WERI-Rb-1 (cell line): Measurements from ENCODE around the gene SIRPB2.

Experiments used
- DNase-seq: peaks from one replicate; pipeline ENCODE4 v3.0.0-alpha.2; 2020
- H3K27ac ChIP-seq: fragments of 250-450 bp; sonication (Bioruptor Pico); 2 replicates; pipeline ENCODE4 v1.5.1; 2020; ENCODE audit warnings: mild to moderate bottlenecking, moderate library complexity
- H3K27me3 ChIP-seq: fragments of 250-450 bp; sonication (Bioruptor Pico); 2 replicates; pipeline ENCODE4 v1.5.1; 2021; ENCODE audit warnings: mild to moderate bottlenecking, low read depth, moderate library complexity; ENCODE audit not compliant: insufficient read depth, severe bottlenecking
- H3K36me3 ChIP-seq: fragments of 250-450 bp; sonication (Bioruptor Pico); 2 replicates; pipeline ENCODE4 v1.5.1; 2020; ENCODE audit warnings: mild to moderate bottlenecking, moderate library complexity
- H3K4me3 ChIP-seq: 2 replicates; pipeline ENCODE4 v1.5.1; 2011; ENCODE audit warnings: low read depth, mild to moderate bottlenecking, control low read depth, low read length
- H3K9me3 ChIP-seq: fragments of 250-450 bp; sonication (Bioruptor Pico); 2 replicates; pipeline ENCODE4 v1.5.1; 2021; ENCODE audit warnings: mild to moderate bottlenecking, moderate library complexity; ENCODE audit not compliant: severe bottlenecking
- CTCF ChIP-seq: IDR thresholded peaks from 2 replicates; pipeline ENCODE4 v1.5.1; 2011; ENCODE audit warnings: low read depth, mild to moderate bottlenecking, control low read depth, inconsistent platforms, low read length

The SIRPB2 gene

DNA sequence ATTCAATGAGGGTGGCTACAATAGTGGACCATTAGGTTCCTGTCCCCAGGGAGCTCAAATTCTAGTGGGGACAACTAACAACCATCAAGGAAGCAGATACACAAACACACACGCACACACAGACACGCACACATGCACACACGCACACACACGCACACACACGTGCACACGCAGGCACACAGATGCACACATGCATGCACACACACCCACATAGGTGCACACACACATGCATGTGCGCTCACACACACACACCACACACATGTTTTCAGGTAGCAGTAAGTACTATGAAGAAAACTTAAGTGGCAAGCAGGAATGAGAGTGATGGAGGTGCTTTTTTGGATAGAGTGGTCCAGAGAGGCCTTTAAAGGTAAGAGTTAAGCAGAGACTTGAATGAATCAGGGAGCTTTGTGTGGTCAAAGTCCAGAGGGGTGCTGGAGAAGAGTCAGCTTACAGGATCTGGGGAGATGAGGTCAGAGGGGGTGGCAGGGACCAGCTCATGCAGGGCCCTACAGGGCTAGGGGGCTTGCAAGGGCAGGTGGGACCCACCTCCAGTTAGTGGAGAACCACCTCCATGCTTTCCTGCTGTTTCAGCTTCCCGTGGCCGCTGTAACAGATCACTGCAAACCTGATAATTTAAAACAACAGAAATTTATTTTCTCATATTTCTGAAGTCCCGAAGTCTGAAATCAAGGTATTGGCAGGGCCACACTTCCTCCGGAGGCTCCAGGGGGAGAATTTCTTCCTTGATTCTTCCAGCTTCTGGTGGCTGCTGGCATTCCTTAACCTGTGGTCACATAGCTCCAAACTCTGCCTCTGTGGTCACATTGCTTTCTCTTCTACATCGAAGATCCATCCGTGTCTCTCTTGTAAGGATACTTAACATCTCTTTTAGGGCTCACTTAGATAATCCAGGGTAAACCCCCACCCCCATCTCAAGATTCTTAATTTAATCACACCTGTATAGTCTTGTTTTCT, 17.7 kb downstream of the SIRPB2 start:
- no peaks in the 10 kb centered on the region for H3K36me3 ChIP-seq
- no peak for TF ChIP-seq CTCF
- no peak overlapping the region for H3K27ac ChIP-seq
- DNase-seq = no peak
- peaks cover 38% of the 10 kb centered on the region for H3K27me3 ChIP-seq
- H3K4me3 ChIP-seq = no peak overlapping the region
- no peaks in the 10 kb centered on the region for H3K9me3 ChIP-seq

DNA sequence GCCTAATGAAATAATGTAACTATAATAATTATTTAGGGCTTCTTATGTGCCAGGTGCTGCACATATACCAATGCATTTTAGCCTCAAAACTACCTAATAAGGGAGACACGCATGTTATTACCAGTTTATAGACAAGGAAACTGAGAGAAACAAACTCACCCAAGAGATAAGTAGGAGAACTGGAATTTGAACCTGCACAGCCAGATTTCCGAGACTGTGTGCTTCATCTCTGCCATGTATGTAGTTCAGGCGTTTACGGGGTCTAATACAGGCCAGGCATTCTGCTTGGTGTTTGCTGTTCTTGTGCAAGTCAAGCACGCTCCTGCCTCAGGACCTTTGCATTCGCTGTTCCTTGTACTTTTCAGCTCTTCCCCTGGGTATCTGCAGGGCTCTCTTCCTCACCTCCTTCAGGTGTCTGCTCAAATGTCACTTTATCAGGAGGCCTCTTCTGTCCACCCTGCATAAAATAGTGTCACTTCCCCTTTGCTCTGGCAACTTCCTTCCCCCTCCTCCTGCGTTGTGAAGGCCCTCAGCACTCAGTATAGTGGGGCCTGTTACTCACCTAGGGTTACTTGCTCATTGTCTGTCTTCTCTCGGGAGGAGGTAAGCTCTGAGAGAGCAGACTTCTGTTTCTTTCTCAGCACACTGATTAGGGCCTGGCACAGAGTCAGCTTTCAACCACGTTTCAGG, 18.5 kb downstream of the SIRPB2 start:
- H3K36me3 ChIP-seq = no peaks in the 10 kb centered on the region
- H3K9me3 ChIP-seq = no peaks in the 10 kb centered on the region
- H3K4me3 ChIP-seq = no peak overlapping the region
- DNase-seq = no peak
- TF ChIP-seq CTCF = no peak
- H3K27me3 ChIP-seq = peaks cover 35% of the 10 kb centered on the region
- H3K27ac ChIP-seq = no peak overlapping the region

- Histone ChIP-seq H3K9me3 (no peaks in the 10 kb centered on the region), H3K27ac (no peak overlapping the region), H3K4me3 (no peak overlapping the region), H3K36me3 (no peaks in the 10 kb centered on the region; the same call in 1 of the 2 replicates), H3K27me3 (peaks cover 32% of the 10 kb centered on the region)
- TF ChIP-seq CTCF = no peak
- no peak for DNase-seq
Measured at GRCh38 chr20:1471242-1471641, 20.0 kb downstream of the SIRPB2 start.

DNA sequence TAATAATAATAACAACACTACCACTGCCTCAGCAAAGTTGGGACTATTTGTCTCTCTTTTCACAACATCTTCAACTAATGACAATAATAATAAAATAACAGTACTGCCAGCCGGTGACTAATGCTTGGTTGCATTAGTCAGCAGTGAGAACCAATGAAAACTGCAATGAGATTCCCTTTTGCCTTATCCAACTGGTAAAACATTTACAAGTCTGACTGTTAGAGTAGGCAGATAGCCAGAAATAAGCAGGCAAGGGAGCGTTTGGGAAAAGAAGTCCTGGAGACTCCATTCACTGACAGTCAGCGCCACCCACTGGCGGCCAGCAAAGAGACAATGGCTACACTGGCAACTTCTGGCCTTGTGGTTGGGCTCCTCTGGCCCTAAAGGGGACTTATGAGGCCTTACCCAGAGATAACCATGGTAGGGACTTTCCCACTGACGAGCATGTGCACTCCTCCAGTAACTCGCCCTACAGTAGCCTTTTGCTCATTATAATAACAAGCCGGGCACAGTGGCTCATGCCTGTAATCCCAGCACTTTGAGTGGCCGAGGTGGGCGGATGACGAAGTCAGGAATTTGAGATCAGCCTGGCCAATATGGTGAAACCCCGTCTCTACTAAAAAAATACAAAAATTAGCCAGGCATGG, 21.2 kb downstream of the SIRPB2 start:
- Histone ChIP-seq H3K27ac (no peak overlapping the region), H3K27me3 (peaks cover 25% of the 10 kb centered on the region), H3K36me3 (peaks cover 1% of the 10 kb centered on the region), H3K9me3 (no peaks in the 10 kb centered on the region), H3K4me3 (no peak overlapping the region)
- TF ChIP-seq CTCF = peak; percentile 86
- DNase-seq = peak; percentile 81

DNA sequence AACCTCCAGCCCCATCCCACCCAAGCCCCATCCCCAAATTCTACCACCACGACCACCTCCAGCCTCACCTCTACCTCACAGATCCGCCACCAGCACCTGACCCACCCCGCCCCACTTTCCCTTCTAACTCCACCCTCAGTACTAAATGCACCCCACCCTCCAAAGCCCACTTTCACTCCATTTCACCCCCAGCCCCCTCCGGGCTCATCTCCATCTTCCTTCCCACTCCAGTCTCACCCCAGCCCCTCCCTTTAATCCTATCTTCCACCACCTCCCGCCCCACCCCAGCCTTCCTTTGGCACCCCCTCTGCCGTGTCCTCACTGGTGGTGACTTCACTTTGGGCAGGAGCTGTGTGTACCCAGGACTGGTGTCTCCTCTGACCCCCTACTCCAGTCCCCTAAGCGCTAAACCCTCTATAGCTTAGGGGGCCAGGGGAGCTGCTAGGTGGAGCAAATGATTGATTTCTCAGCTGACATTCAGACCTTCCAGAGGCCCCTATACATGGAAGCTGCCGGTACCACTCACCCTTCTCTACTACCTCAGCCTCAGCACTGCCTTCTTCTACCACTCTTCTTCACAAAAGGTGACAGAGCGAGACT, 21.8 kb downstream of the SIRPB2 start:
- no peaks in the 10 kb centered on the region for H3K9me3 ChIP-seq
- H3K27ac ChIP-seq = no peak overlapping the region
- peaks cover 3% of the 10 kb centered on the region for H3K36me3 ChIP-seq
- TF ChIP-seq CTCF = no peak
- H3K4me3 ChIP-seq = no peak overlapping the region
- no peak for DNase-seq
- peaks cover 21% of the 10 kb centered on the region for H3K27me3 ChIP-seq
